ENCODE results near the gene EPC2.

DNA sequence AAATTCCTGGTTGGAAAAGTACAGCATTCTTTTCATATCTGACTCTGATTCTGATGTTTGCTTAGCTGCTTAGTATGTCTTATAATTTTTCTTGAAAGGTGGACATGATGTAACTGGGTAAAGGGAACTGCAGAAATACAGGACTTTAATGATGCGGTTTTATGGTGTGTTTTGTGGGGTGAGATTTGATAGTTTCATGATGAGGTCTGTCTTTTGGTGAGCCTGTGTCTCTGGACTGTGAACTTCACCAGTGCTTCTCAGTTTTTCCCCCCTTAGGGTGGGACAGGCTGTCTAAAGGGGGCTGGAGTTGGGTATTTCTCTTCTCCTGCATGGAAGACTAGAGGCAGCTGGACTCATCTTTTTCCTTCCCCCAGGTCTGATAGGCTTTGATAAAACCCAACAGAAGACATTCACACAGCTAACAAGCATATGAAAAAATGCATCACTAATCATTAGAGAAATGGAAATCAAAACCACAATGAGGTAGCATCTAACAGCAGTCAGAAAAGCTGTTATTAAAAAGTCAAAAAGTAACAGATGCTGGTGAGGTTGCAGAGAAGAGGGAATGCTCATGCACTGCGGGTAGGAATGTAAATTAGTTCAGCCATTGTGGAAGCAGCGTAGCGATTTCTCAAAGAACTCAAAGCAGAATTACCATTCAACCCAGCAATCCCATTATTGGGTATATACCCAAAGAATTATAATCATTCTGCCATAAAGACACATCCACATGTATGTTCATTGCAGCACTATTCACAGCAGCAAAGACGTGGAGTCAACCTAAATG is 77.6 kb downstream of the EPC2 start:
- TF ChIP-seq, protein P1, sequence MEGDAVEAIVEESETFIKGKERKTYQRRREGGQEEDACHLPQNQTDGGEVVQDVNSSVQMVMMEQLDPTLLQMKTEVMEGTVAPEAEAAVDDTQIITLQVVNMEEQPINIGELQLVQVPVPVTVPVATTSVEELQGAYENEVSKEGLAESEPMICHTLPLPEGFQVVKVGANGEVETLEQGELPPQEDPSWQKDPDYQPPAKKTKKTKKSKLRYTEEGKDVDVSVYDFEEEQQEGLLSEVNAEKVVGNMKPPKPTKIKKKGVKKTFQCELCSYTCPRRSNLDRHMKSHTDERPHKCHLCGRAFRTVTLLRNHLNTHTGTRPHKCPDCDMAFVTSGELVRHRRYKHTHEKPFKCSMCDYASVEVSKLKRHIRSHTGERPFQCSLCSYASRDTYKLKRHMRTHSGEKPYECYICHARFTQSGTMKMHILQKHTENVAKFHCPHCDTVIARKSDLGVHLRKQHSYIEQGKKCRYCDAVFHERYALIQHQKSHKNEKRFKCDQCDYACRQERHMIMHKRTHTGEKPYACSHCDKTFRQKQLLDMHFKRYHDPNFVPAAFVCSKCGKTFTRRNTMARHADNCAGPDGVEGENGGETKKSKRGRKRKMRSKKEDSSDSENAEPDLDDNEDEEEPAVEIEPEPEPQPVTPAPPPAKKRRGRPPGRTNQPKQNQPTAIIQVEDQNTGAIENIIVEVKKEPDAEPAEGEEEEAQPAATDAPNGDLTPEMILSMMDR (IDR thresholded peaks at IDR 0.05; ENCODE audit: low read length): no peak
- TF ChIP-seq EZH2phosphoT487 (IDR thresholded peaks at IDR 0.05; ENCODE audit: low read length) (no peak), EZH2 (optimal IDR thresholded peaks at IDR 0.05; ENCODE audit: low read depth, low read length) (no peak)

Data from MM.1S (cell line).